Duodenal mucosa (tissue), 2 donors: Measurements from ENCODE around the gene MRPS34.
A peak's percentile ranks its signal among the peaks of the same experiment; 100 is the strongest.

Experiments
- H3K27ac ChIP-seq: one replicate; pipeline ENCODE4 v1.7.0; 2013; ENCODE audit warnings: low read depth, low read length
- H3K27me3 ChIP-seq, 2 donors: one replicate each; pipeline ENCODE4 v1.7.0; 2013; ENCODE audit warnings: low read length in 2 of 2, control low read depth in 1 of 2; ENCODE audit not compliant: insufficient read depth in 2 of 2, control insufficient read depth in 1 of 2
- H3K36me3 ChIP-seq, 2 donors: one replicate each; pipeline ENCODE4 v1.7.0; 2013; ENCODE audit warnings: low read length in 2 of 2, control low read depth in 1 of 2; ENCODE audit not compliant: insufficient read depth in 2 of 2, control insufficient read depth in 1 of 2
- H3K4me1 ChIP-seq, 2 donors: one replicate each; pipeline ENCODE4 v1.7.0; 2013; ENCODE audit warnings: low read length in 2 of 2, control low read depth in 1 of 2; ENCODE audit not compliant: insufficient read depth in 2 of 2, control insufficient read depth in 1 of 2
- H3K4me3 ChIP-seq, 2 donors: one replicate each; pipeline ENCODE4 v1.7.0; 2013; ENCODE audit warnings: low read length in 2 of 2, low read depth in 1 of 2
- H3K9ac ChIP-seq, 2 donors: one replicate each; pipeline ENCODE4 v1.7.0; 2013; ENCODE audit warnings: low read length in 2 of 2, low read depth in 1 of 2
- H3K9me3 ChIP-seq, 2 donors: one replicate each; pipeline ENCODE4 v1.7.0; 2013; ENCODE audit warnings: low read length in 2 of 2, control low read depth in 1 of 2; ENCODE audit not compliant: control insufficient read depth in 1 of 2

Gene MRPS34

DNA sequence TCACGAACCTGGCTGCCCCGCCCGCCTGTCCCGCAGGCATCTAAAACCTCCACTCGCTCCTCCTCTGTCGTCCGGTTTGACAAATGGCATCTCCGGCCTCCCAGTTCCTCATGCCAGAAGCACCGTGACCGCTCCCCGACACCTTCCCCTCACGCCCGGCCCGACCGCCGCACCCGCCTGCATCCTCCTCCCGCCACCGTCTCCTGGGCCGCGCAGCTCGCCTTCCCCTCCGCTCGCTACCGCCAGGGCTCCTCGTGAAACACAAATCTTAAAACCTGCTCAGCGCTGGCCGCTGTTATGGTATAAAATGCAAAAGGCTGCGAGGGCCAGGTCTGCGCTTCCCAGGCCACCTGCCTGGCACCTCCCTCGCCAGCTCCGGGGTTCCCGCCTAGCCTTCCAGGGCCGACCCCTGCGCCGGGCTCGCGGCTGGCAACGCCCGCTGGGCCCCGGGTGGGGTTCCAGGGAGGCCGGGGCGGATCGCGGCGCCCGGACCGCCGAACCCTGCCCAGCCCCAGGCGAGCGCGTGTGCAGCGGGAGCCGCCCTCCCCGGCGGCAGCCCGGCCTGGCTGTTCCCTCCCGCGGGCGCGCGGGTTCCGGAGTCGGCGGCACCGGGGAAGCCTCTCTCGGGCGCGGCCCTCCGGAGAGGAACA, 8.9 kb upstream of the MRPS34 start:
- Histone ChIP-seq H3K4me1 (peaks cover 8 to 23% of the 10 kb centered on the region in 2 donors), H3K36me3 (peaks cover 4 to 47% of the 10 kb centered on the region in 2 donors), H3K9ac (peak overlapping the region; percentile 48 to 63)

DNA sequence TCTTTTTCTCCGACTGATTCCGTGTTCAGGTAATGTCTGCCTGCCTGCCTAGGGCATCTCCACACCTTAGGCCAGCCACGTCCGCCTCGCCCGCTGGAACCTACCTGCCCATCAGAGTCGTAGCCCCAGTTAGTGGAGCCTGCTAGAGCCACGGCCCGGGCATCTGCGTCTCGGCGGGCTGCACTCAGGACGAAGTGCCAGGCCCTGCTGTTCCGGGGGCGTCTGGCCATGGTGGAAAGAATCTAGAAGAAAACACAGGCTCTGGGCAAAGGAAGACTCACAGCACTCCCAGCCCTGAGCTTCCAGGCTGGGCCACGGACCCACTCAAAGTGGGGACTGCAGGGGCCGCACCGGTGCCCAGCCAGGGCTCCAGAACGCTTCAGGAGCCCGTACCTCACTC, 8.3 kb upstream of the MRPS34 start:
- Histone ChIP-seq H3K27me3 (no peaks in the 10 kb centered on the region), H3K27ac (no peak overlapping the region), H3K9me3 (no peaks in the 10 kb centered on the region), H3K4me3 (peak overlapping the region; percentile 76 to 80), H3K9ac (peak overlapping the region; percentile 48 to 63), H3K36me3 (peaks cover 4 to 46% of the 10 kb centered on the region in 2 donors), H3K4me1 (peaks cover 8 to 23% of the 10 kb centered on the region in 2 donors)

More for the DNA sequence above, 8.9 kb upstream of the MRPS34 start:
- Histone ChIP-seq H3K9me3 (no peaks in the 10 kb centered on the region), H3K4me3 (peak overlapping the region; percentile 76 to 80), H3K27me3 (no peaks in the 10 kb centered on the region), H3K27ac (peak overlapping the region; percentile 75)

GRCh38 chr16:1780677-1781072, 7.7 kb upstream of the MRPS34 start:
- H3K27ac ChIP-seq = no peak overlapping the region
- H3K4me3 ChIP-seq = no peak overlapping the region
- peaks cover 7 to 48% of the 10 kb centered on the region in 2 donors for H3K36me3 ChIP-seq
- H3K9ac ChIP-seq = no peak overlapping the region
- peaks cover 8 to 23% of the 10 kb centered on the region in 2 donors for H3K4me1 ChIP-seq
- no peaks in the 10 kb centered on the region for H3K9me3 ChIP-seq
- no peaks in the 10 kb centered on the region for H3K27me3 ChIP-seq

DNA sequence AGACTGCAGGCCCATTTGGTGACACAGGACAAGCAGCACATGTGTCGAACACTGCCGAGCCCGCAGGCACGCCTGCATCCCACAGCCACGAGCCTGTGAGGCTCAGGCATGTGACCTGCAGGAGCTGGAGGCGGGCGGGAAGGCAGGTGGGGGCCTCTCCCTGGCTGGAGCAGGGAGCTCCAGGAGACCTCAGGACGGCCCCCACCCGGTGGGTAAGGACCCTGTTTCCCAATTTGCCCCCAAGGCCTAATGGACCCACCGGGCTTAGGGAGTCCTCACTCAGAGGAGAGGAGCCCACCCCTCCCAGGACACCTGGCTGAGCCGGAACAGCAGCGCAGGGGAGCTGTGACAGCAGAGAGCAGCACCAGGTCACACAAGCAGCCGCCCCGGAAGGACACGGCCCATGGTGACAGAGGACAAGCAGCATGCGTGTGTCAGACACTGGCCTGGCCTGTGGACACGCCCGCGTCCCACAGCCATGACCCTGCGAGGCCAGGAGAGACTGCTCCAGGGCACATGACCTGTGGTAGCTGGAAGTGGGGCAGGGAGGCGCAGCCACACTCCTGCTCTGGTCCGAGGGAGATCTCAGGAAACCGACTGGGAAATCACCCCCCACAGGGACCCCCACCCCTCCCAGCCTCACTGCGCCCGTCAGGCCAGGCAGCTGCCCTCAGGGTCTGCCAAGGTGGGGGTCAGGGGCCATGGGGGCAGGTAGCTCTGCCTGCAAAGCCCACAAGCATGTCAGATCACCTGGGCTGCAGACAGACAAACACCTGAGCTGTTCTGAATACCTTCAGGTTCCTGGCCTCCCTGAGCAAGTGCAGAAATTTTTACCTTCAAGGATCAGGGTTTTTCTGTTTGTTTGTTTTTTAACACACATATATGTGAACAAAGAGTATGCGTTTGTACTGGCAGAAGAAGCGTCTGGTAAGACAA, 7.1 kb upstream of the MRPS34 start:
- Histone ChIP-seq H3K27me3 (no peaks in the 10 kb centered on the region), H3K4me3 (no peak overlapping the region), H3K4me1 (peaks cover 8 to 20% of the 10 kb centered on the region in 2 donors), H3K9me3 (no peaks in the 10 kb centered on the region), H3K36me3 (peaks cover 7 to 51% of the 10 kb centered on the region in 2 donors), H3K9ac (no peak overlapping the region), H3K27ac (no peak overlapping the region)

DNA sequence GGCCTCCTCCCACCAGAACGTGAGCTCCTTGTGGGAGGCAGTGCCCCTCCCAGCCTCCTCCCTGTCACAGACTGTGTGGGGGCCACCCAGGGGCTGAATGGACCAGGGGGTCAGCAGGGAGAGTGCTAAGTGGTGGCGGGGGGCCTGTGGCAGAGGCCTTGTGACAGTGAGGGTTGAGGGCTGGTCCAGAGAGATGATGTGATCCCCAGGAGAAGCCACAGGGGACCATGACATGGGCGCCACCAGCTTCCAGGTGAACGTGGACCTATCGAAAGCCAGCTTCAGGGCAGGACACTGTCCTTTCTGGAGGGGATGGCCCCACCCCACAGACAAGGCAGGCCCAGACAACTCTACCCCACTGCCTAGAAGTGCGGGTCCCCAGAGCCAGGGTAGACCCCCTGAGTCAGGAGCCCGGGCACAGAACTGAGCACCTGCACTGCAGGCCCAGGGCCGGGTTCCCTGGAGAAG, 6.3 kb upstream of the MRPS34 start:
- no peaks in the 10 kb centered on the region for H3K9me3 ChIP-seq
- peaks cover 14 to 25% of the 10 kb centered on the region in 2 donors for H3K4me1 ChIP-seq
- H3K9ac ChIP-seq = no peak overlapping the region
- no peak overlapping the region for H3K4me3 ChIP-seq
- H3K36me3 ChIP-seq = peaks cover 7 to 51% of the 10 kb centered on the region in 2 donors
- H3K27ac ChIP-seq = no peak overlapping the region
- H3K27me3 ChIP-seq = no peaks in the 10 kb centered on the region

DNA sequence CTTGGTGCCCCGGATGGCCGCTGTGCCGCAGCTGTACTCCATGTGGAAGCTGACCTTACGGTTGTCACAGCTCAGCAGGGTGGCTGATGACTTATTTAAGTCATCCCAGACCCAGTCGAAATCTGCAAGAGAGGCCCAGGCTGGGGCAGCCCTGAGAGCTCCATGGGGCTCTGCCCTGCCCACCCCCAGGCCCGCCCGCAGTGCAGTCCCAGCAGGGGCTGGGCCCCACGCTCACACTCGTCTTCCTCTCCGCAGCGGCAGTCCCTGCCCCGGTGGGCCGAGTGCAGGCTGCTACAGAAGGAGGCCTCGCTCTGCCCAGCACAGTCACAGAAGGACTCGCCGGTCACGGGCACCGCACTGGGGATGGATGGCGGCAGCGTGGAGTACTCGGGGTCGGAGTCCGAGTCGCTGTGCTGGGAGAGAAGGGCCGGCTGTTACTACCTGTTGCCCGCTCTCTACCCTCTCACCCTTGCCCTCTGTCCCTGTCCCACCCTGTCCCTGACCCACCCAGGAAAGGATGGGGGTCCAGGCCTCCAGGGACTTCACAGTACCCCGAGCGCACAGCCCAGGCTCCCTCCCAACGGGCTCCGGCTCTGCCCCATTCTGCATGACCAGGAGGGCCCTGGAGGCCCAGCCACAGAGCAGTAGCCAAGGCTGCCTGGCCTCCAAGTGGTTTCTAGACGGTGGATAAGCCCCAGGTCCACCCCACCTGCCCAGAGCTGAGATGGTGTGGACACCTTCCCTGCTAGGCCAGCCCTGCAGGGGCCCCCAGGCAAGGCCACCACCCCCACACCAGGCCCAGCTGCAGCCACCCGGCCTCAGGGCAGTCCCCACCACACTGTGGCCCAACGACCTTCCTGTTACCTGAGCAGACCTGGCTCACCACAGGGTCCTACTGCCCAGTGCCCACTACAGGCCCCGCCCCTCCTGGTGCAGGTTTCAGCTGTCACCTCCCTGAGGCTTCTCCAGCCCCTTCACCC, 5.6 kb upstream of the MRPS34 start:
- Histone ChIP-seq H3K27me3 (no peaks in the 10 kb centered on the region), H3K4me1 (peaks cover 20 to 27% of the 10 kb centered on the region in 2 donors), H3K4me3 (no peak overlapping the region), H3K9me3 (no peaks in the 10 kb centered on the region), H3K36me3 (peaks cover 7 to 51% of the 10 kb centered on the region in 2 donors), H3K9ac (no peak overlapping the region), H3K27ac (no peak overlapping the region)

DNA sequence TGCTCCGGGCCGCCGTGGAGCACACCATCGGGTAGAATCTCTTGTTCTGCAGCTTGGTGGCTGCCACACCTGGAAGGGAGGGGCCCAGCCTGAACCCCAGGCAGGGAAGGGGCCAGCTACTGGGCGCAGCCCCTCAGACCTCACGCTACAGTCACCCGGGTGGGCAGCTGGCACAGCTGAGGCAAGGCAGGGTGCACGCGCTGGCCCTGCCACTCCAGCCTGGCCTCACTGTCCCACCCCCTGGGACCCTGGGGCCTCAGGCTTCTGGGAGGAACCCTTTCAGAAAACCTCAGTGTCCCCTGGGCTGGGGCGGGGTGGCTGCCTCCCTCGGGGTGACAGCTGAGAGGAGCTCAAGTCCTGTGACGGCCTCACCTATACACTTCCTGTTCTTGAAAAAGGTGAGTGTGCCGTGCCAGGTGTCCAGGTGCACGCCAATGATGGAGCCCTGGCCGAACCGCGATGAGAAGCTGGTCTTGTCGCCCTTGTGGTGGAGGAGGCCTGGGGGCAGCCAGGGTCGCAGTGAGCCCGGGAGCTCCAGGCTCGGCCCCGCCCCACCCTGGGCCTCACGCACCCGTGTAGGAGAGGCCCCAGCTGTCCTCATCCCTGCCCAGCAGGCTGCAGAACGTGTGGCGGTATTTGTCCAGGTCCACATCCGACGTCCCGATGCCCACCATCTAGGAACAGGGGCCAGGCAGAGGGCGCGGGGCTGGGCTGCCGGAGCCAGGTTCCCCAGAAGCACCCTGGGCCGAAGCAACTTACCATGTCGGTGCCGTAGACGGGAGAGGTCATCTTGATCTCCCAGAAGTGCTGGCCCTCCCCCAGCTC, 4.7 kb upstream of the MRPS34 start:
- H3K9ac ChIP-seq = no peak overlapping the region
- no peak overlapping the region for H3K4me3 ChIP-seq
- no peak overlapping the region for H3K27ac ChIP-seq
- H3K9me3 ChIP-seq = no peaks in the 10 kb centered on the region
- H3K36me3 ChIP-seq = peaks cover 7 to 51% of the 10 kb centered on the region in 2 donors
- peaks cover 20 to 27% of the 10 kb centered on the region in 2 donors for H3K4me1 ChIP-seq
- H3K27me3 ChIP-seq = no peaks in the 10 kb centered on the region

DNA sequence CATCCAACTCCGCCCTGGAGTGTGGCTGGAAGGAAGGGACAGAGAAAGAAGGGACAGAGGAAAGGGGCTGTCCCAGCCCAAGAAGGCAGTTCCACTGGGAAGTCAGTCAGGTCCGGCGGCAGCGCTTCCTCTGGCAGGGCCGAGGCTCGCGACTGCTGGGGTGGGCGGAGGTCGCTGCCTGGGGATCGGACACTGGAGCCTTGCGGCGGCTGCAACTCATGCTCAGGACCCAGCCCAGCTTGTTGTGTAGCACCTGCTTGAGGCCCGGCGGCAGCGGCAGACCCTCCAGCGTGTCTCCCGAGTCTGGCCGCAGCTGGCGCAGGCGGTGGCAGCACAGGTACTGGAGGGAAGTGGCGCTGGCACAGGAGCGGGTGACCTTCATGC, 4.0 kb upstream of the MRPS34 start:
- H3K36me3 ChIP-seq = peaks cover 7 to 51% of the 10 kb centered on the region in 2 donors
- H3K4me3 ChIP-seq = no peak overlapping the region
- H3K27me3 ChIP-seq = no peaks in the 10 kb centered on the region
- H3K9me3 ChIP-seq = no peaks in the 10 kb centered on the region
- peaks cover 20 to 33% of the 10 kb centered on the region in 2 donors for H3K4me1 ChIP-seq
- H3K9ac ChIP-seq = no peak overlapping the region
- H3K27ac ChIP-seq = no peak overlapping the region

GRCh38 chr16:1776672-1776955, 3.7 kb upstream of the MRPS34 start:
- Histone ChIP-seq H3K27ac (no peak overlapping the region), H3K36me3 (peaks cover 7 to 51% of the 10 kb centered on the region in 2 donors), H3K4me3 (no peak overlapping the region), H3K4me1 (peaks cover 20 to 33% of the 10 kb centered on the region in 2 donors), H3K9ac (no peak overlapping the region), H3K27me3 (no peaks in the 10 kb centered on the region), H3K9me3 (no peaks in the 10 kb centered on the region)
